Activated T-helper 1 cell treated with anti-CD3 and anti-CD28 coated beads, Interleukin-12 subunit alpha, Interleukin-12 subunit beta, Interleukin-2, Interleukin-4 antibody, amounts not matched to agents 30 ng/mL and 10 ng/mL and 1 ng/mL, durations not matched to agents 14 hours and 24 hours and 36 hours (primary cell): ENCODE results near the gene GPC1. TPM values are rescaled to one million over a fixed set of nuclear protein-coding genes. Genes with fewer than 3 reads are reported as not detected.

ENCODE experiments used
- DNase-seq: peaks from one replicate; pipeline ENCODE4 v3.0.0; 2021; ENCODE audit warnings: low spot score
- H3K27ac Mint-ChIP-seq: one replicate; pipeline ENCODE4 v1.8.0; 2021; ENCODE audit warnings: mild to moderate bottlenecking, mixed read lengths
- H3K27me3 Mint-ChIP-seq: one replicate; pipeline ENCODE4 v1.8.0; 2022; ENCODE audit warnings: mild to moderate bottlenecking, moderate library complexity, mixed read lengths; ENCODE audit not compliant: insufficient read depth
- H3K36me3 Mint-ChIP-seq: one replicate; pipeline ENCODE4 v1.8.0; 2021; ENCODE audit warnings: low read depth, mixed read lengths
- H3K4me1 Mint-ChIP-seq: one replicate; pipeline ENCODE4 v1.8.0; 2021; ENCODE audit warnings: low read depth, mixed read lengths
- H3K4me3 Mint-ChIP-seq: one replicate; pipeline ENCODE4 v1.8.0; 2021; ENCODE audit warnings: mild to moderate bottlenecking, moderate library complexity, mixed read lengths
- H3K9me3 Mint-ChIP-seq: one replicate; pipeline ENCODE4 v1.8.0; 2021; ENCODE audit warnings: mixed read lengths
- intact Hi-C: fragments of 100-400 bp; cut with micrococcal nuclease; formaldehyde crosslinking; loops from one replicate; pipeline ENCODE4 v1.15.1; 2024
- total RNA-seq: library from RNA; stranded (reverse); gene quantifications from 2 replicates; pipeline ENCODE4 v1.2.3, GENCODE V29; 2022

The GPC1 gene
- total RNA-seq, 1 donor from 2014 or later: 6.2 TPM

DNA sequence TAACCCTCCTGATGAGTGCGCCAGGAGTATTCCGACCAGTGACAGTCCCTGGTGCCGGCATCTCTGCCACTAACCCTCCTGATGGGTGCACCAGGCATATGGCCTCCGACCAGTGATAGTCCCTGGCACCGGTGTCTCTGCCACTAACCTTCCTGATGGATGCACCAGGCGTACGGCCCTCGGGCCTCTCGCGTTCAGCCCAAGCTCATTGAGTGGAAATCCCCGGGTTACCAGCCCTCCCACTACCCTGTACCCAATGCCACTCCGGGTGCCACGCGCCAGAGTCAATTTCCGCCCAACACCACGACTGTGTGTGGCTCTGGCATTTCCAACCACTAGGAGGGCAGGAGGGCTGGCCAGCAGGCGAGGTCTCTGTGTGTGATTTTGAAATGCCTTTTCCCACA is 11.7 kb upstream of the GPC1 start:
- H3K4me1 Mint-ChIP-seq: peaks cover 20% of the 10 kb centered on the region
- peaks cover 36% of the 10 kb centered on the region for H3K9me3 Mint-ChIP-seq
- no peak overlapping the region for H3K4me3 Mint-ChIP-seq
- H3K36me3 Mint-ChIP-seq: peaks cover 2% of the 10 kb centered on the region
- intact Hi-C loops: no loop called here
- no peak for DNase-seq
- H3K27me3 Mint-ChIP-seq: peaks cover 9% of the 10 kb centered on the region
- H3K27ac Mint-ChIP-seq: no peak overlapping the region

DNA sequence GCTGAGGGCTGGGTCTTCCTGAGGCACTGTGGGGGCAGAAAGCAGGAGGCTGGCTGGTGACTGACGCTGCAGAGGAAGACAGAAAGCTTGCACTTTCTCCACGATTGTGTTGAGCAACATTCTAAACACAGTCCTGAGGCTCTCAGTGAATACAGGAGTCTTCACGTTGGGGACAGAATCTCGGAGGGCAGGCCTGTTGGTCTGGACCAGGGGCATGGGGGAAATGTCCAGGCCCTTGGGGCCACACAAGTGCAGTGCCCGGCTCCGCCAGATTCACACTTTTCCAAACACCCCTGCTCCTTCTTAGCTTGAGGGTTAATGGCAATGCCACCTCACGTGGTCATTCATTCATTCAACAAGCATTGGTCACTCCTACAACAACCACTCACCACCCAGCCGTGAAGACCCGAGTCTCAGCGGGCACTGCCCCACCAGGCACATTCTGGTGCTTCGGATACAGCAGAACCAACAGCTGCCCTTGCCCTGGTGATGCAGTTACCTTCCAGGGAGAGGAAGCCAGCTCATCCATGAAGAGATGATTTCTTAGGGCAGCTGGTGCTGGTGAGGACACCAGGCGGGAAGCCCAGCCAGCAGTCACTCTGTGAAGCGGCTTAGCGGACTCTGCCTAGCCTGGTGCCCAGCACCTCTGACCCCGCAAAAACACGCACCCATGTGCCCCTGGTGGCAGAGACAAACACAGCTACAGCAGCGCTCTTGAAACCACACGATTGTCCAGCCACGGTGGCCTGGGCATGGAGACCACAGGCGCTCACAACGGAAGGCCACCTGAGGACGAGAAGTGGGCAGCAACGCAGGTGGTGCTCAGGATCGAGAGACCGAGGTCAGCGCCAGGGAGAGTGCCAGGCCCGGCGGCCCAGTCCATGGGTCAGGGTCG is 10.9 kb upstream of the GPC1 start:
- H3K36me3 Mint-ChIP-seq: peaks cover 2% of the 10 kb centered on the region
- no peak overlapping the region for H3K4me3 Mint-ChIP-seq
- H3K27ac Mint-ChIP-seq: no peak overlapping the region
- no peak for DNase-seq
- peaks cover 23% of the 10 kb centered on the region for H3K4me1 Mint-ChIP-seq
- H3K27me3 Mint-ChIP-seq: peaks cover 9% of the 10 kb centered on the region
- intact Hi-C loops: no loop called here
- peaks cover 35% of the 10 kb centered on the region for H3K9me3 Mint-ChIP-seq

DNA sequence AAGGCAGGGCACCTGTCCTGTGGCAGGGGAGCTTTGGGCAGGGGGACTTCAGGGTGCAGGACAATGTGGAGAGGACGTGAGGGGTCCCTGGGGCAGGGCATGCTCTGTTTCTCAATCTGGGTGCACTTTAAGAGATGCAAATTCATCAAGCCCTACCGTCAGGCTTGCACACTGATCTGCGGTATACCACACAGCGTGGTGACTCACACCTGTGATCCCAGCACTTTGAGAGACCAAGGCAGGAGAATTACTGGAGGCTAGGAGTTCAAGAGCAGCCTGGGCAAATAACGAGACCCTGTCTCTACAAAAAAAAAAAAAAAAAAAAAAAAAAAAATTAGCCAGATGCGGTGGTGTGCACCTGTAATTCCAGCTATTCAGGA is 10.2 kb upstream of the GPC1 start:
- Mint-ChIP-seq H3K4me3 (no peak overlapping the region), H3K27me3 (peaks cover 9% of the 10 kb centered on the region), H3K4me1 (peaks cover 23% of the 10 kb centered on the region), H3K36me3 (peaks cover 1% of the 10 kb centered on the region), H3K27ac (no peak overlapping the region), H3K9me3 (peaks cover 28% of the 10 kb centered on the region)
- no peak for DNase-seq
- intact Hi-C loops: no loop called here

DNA sequence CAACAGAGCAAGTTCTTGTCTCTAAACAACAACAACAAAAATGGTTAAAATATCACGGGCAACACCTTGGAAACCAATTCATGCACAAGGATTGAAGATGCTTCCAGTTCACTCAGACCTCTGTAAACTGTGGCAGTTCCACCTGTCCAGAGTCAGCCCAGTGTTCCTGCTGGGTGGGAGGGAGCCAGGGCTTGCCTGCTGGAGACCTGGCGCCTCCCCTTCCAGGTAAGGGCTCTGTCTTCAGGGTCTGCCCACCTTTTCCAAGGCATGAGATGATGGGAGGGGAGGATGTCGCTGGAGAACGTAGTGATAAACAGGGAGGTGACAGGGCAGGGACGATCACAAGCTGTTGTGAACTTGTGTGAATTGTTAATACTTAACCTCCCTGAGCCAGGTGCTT is 9.8 kb upstream of the GPC1 start:
- no peaks in the 10 kb centered on the region for H3K36me3 Mint-ChIP-seq
- no peak overlapping the region for H3K27ac Mint-ChIP-seq
- intact Hi-C loops: no loop called here
- no peak for DNase-seq
- H3K4me3 Mint-ChIP-seq: no peak overlapping the region
- H3K27me3 Mint-ChIP-seq: peaks cover 9% of the 10 kb centered on the region
- H3K9me3 Mint-ChIP-seq: peaks cover 27% of the 10 kb centered on the region
- H3K4me1 Mint-ChIP-seq: peaks cover 23% of the 10 kb centered on the region

DNA sequence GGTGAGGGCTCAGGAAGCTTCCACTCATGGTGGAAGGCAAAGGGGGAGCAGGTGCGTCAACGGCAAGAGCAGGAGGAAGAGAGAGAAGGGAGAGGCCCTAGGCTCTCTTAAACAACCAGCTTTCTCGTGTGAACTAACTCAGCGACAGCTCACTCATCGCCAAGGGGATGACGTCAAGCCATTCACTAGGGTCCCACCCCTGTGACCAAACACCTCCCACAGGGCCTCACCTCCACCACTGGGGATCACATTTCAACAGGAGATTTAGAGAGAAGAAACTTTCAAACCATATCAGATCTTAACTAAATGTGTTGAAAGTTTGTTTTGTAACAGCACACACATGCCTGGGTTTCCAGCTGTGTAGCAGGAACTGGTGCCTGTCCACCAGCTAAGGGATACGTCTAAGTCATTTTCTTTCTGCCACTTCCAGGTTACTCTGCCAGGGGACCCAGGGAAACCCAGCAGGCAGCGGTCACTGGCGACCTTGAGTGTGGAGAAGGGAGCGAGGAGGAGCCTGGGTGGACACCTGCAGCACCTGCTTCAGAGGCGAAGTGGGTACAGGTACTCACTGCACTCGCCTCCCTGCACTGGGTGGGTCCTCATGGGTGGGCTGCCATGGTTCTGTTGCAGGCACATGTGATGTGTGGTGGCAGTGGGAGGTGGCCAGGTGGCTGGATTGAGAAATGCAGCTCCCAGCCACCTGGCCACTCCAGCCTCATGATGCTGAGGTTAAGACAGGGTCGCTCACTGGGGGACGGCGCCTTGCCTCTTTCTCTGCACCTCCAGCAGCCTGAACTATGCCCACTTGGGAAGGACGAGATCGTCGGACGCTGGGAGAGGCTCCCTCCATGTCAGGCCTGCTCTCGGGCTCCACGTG is 8.4 kb upstream of the GPC1 start:
- peaks cover 9% of the 10 kb centered on the region for H3K27me3 Mint-ChIP-seq
- H3K9me3 Mint-ChIP-seq: peaks cover 18% of the 10 kb centered on the region
- peak overlapping the region; percentile 4 for H3K27ac Mint-ChIP-seq
- H3K4me3 Mint-ChIP-seq: no peak overlapping the region
- DNase-seq: no peak
- intact Hi-C loops: no loop called here
- H3K4me1 Mint-ChIP-seq: peaks cover 23% of the 10 kb centered on the region
- no peaks in the 10 kb centered on the region for H3K36me3 Mint-ChIP-seq

DNA sequence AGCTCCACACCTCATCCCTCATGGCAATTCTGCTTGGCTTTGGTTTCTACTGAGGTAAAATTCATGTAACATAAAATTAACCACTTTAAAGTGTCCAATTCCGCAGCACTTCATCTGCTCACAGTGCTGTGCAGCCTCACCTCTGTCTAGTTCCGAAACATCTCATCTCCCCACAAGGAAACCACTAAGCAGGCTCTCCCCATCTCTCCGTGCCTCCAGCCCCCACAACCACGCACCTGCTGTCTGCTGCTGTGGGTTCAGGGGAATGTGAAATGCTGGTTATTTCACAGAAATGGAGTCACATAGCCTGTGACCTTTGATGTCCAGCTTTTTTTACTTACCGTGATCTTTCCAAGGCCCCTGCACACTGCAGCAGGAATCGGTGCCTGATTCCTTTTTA is 7.7 kb upstream of the GPC1 start:
- Mint-ChIP-seq H3K27ac (peak overlapping the region; percentile 27), H3K4me3 (no peak overlapping the region), H3K9me3 (peaks cover 12% of the 10 kb centered on the region), H3K4me1 (peaks cover 23% of the 10 kb centered on the region), H3K36me3 (no peaks in the 10 kb centered on the region), H3K27me3 (peaks cover 6% of the 10 kb centered on the region)
- no peak for DNase-seq
- intact Hi-C loops: no loop called here

DNA sequence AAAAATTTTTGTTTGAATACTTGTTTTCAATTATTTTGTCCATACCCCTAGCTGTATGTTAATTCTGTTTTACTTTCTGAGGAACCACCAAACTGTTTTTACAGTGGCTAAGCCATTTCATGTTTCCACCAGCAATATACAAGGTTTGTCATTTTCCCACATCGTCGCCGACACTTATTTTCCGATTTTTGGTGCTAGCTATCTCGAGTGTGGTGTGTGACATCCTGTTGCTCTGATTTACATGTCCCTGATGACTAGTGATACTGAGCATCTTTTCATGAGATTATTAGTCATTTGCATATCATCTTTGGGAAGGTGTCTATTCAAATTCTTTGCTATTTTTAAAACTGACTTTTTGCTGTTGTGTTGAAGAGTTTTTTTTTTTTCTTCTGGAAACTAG is 7.2 kb upstream of the GPC1 start:
- Mint-ChIP-seq H3K36me3 (no peaks in the 10 kb centered on the region), H3K9me3 (peaks cover 10% of the 10 kb centered on the region), H3K27ac (peak overlapping the region; percentile 27), H3K27me3 (peaks cover 9% of the 10 kb centered on the region), H3K4me3 (no peak overlapping the region), H3K4me1 (peaks cover 23% of the 10 kb centered on the region)
- DNase-seq: no peak
- intact Hi-C loops: no loop called here

DNA sequence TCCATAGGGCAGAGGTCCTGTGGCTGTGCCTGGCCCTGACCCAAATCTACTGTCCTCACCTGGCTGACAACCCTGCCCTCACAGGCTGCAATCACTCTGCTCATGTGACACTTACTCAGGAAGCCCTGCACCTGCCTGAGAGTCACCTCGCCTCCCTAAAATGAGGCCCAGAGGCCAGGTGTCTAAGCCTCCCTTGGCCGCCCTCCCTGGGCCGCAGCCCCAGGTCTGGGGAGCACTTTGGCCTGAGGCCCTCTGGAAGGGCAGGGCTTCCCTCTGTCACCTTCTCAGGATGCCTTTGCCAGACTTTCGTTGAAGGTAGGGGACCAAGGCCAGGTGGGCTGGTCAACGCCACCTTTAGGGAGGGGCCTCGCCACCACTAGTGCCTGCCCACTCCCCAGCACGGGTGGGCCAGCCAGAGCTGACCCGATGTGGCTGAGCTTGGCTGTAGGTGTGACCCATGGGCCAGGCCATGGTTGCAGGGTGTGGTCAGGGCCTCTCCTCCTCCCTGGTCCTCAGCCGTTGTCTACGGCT is 6.1 kb upstream of the GPC1 start:
- Mint-ChIP-seq H3K27ac (no peak overlapping the region), H3K4me3 (no peak overlapping the region)
- intact Hi-C loops: no loop called here

DNA sequence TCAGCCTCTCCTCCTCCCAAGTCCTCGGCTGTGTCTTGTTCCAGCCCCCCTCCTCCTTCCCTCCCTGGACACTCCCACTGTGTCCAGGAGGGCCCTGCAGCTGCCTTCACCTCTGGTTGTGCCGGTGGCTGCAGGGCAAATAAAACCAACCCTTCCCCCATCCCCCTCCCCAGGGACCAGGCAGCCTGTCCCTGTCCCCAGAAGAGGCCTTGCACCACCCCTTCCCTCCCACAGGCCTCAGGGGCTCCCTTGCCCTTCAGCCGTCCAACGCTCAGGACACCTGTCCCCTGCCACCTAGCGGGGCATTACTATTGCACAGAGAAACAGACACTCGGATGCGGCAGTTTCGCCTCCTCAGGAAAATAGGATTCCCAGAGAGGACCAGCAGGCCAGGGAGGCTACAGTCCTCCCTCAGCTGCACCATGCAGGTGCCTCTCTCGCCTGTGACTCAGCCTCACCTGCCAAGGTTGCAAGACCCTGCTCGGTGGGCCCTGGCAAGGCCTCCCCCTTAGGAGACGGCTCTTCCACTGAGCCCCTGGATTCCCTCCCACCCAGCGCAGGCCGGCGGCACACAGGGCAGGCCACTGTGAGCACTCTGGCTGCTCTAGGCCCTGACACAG is 5.5 kb upstream of the GPC1 start:
- Mint-ChIP-seq H3K4me3 (no peak overlapping the region), H3K4me1 (peaks cover 23% of the 10 kb centered on the region), H3K27ac (no peak overlapping the region), H3K27me3 (peaks cover 13% of the 10 kb centered on the region), H3K36me3 (no peaks in the 10 kb centered on the region), H3K9me3 (no peaks in the 10 kb centered on the region)
- intact Hi-C loops: loop anchor here (10.0 kb wide), 1 partner anchor 405 kb away; the partner anchor contains the start of gene NDUFA10
- no peak for DNase-seq

More for the DNA sequence above, 6.1 kb upstream of the GPC1 start:
- peaks cover 23% of the 10 kb centered on the region for H3K4me1 Mint-ChIP-seq
- peaks cover 3% of the 10 kb centered on the region for H3K9me3 Mint-ChIP-seq
- H3K27me3 Mint-ChIP-seq: peaks cover 13% of the 10 kb centered on the region
- no peaks in the 10 kb centered on the region for H3K36me3 Mint-ChIP-seq
- DNase-seq: no peak

DNA sequence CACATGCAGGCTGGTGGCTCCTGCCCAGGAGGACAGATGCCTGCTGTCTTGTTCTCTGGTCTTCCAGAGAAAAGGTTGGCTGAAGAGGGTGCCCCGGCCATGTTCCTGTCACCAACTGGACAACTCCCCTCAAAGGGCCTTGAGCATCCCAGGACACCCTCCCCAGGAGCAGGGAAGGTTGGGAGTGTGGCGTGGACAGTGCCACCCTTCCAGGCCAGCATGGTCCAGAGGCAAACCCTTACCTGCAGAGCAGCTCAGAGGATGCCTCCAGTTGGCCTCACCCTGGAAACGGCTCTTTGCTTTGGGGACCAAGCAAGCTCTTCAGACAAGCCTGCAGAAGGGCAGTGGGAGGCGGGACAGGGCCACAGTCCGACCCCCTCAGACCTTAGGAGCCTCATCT is 4.9 kb upstream of the GPC1 start:
- intact Hi-C loops: loop anchor here (10.0 kb wide), 1 partner anchor 406 kb away; the partner anchor contains the start of gene NDUFA10
- no peak for DNase-seq
- H3K27ac Mint-ChIP-seq: no peak overlapping the region

DNA sequence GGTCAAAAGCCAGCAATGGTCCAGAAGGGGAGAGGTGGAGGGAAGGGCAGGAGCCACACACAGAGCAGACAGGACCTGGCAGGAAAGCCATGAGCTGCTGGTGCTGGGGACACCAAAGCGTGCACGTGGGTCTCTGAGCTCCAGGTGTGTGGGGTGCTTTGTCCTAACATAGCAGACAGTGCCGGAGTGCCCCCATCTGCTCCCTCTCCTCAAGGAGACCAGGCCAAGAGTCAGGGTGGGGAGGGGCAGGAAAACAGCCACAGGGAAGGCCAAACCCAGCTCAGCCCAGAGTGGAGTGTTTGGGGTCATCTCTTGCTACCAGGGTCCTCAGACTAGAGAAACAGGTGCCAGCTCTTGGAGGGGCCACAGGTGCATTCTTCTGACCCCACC is 4.2 kb upstream of the GPC1 start:
- Mint-ChIP-seq H3K27ac (no peak overlapping the region), H3K4me3 (no peak overlapping the region), H3K27me3 (peaks cover 13% of the 10 kb centered on the region), H3K9me3 (no peaks in the 10 kb centered on the region), H3K4me1 (peaks cover 23% of the 10 kb centered on the region), H3K36me3 (no peaks in the 10 kb centered on the region)
- intact Hi-C loops: loop anchor here (10.0 kb wide), 1 partner anchor 406 kb away; the partner anchor contains the start of gene NDUFA10
- DNase-seq: no peak

More for the DNA sequence above, 4.9 kb upstream of the GPC1 start:
- Mint-ChIP-seq H3K4me1 (peaks cover 23% of the 10 kb centered on the region), H3K9me3 (no peaks in the 10 kb centered on the region), H3K4me3 (no peak overlapping the region), H3K36me3 (no peaks in the 10 kb centered on the region), H3K27me3 (peaks cover 13% of the 10 kb centered on the region)

DNA sequence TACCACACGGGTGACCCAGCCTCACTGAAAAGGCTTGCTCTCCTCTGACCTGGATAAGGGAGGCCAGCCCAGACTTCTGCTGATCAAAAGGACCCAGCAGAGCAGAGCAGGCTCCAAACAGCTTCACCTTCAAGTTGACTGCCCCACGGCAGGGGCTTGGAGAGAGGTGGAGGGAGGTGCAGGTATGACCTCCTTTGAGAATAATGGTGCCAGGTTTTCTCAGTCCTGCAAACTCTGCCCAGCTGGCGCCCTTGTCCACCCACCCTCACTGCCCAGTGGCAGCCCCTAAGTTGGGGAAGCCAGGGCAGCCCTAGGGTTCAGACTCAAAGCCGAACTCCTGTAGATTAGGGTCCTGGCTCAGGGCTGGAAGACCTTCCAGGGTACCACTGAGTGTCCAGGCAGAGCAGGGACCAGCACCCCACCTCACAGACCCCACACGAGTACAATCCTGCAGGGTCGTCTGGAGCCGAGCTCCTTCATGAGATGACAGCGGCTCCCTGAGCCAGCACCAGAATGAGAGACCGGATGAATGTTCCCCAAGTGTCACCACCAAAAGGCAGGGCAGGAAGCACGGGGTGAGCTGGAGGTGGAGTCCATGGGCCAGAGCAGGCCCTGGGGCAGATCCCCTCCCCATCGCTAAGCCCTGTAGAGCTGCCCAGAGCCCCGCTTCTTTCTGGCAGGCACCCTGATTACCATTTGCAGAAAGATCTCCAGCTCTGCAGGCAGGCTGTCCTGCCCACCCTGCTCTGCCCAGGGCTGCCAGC is 3.6 kb upstream of the GPC1 start:
- intact Hi-C loops: loop anchor here (10.0 kb wide), 1 partner anchor 407 kb away; the partner anchor contains the start of gene NDUFA10
- H3K9me3 Mint-ChIP-seq: no peaks in the 10 kb centered on the region
- H3K4me3 Mint-ChIP-seq: no peak overlapping the region
- H3K27me3 Mint-ChIP-seq: peaks cover 9% of the 10 kb centered on the region
- H3K36me3 Mint-ChIP-seq: no peaks in the 10 kb centered on the region
- H3K27ac Mint-ChIP-seq: no peak overlapping the region
- no peak for DNase-seq
- peaks cover 18% of the 10 kb centered on the region for H3K4me1 Mint-ChIP-seq
